ENCODE measurements around the gene ABLIM1.

The ABLIM1 gene

DNA sequence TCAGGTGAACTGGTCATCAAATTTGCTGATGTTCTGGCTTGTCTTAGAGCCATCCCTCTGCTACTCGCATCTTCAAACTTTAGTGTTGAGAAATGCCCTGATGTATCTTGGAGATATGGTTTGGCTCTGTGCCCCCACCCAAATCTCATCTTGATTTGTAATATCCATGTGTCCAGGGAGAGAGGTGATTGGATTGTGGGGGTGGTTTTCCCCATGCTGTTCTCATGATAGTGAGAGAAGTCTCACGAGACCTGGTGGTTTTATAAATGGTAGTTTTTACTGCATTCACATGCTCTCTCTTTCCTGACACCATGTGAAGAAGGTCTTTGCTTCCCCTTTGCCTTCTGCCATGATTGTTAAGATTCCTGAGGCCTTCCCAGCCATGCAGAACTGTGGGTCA is 179.8 kb downstream of the ABLIM1 start:
- H3K4me3 ChIP-seq (ENCODE audit: low read length): no peak overlapping the region
- DNase-seq (ENCODE audit: low read depth): no peak
- TF ChIP-seq, protein P1, sequence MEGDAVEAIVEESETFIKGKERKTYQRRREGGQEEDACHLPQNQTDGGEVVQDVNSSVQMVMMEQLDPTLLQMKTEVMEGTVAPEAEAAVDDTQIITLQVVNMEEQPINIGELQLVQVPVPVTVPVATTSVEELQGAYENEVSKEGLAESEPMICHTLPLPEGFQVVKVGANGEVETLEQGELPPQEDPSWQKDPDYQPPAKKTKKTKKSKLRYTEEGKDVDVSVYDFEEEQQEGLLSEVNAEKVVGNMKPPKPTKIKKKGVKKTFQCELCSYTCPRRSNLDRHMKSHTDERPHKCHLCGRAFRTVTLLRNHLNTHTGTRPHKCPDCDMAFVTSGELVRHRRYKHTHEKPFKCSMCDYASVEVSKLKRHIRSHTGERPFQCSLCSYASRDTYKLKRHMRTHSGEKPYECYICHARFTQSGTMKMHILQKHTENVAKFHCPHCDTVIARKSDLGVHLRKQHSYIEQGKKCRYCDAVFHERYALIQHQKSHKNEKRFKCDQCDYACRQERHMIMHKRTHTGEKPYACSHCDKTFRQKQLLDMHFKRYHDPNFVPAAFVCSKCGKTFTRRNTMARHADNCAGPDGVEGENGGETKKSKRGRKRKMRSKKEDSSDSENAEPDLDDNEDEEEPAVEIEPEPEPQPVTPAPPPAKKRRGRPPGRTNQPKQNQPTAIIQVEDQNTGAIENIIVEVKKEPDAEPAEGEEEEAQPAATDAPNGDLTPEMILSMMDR (conservative IDR thresholded peaks at IDR 0.05; ENCODE audit: low read depth, low read length): no peak

DNA sequence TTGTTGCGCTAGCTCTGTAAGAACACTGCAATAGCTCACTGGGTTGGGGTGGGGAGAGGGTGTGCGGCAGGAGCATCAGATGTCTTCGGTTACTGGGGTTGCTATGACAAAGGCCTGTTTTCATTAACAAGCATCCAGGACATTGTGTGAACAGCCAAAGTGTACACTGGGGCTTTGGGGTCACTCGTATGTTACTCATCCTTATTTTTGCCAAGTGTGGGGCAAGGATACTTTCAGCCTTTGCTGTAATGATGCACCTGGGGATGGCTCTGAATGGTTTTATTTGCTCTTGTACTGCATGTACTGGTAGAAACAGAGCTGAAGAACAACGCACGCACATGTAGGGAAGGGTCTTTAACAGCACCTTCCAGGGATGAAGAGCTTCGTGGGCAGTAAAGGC is 180.8 kb downstream of the ABLIM1 start:
- DNase-seq (ENCODE audit: low read depth): no peak
- no peak overlapping the region for H3K4me3 ChIP-seq (ENCODE audit: low read length)
- TF ChIP-seq, protein P1 (conservative IDR thresholded peaks at IDR 0.05; ENCODE audit: low read depth, low read length): no peak

DNA sequence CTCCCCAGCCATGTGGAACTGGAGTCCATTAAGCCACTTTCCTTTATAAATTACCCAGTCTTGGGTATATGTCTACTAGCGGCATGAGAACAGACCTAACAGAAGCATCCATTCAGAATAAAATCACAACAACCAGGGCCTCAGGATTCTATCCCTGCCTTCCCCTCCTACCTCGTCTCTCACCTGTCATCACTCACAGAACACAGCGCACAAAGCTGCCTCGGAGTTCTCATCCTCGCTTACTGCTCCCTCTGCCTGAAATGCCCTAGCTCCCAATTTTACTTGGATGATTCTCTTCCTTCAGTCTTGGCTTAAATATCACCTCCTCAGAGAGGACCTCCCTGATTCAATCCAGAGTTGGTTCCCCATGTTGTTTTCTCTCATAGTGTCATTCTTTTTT is 183.1 kb downstream of the ABLIM1 start:
- DNase-seq (ENCODE audit: low read depth): no peak
- no peak overlapping the region for H3K4me3 ChIP-seq (ENCODE audit: low read length)
- TF ChIP-seq, protein P1 (conservative IDR thresholded peaks at IDR 0.05; ENCODE audit: low read depth, low read length): no peak

DNA sequence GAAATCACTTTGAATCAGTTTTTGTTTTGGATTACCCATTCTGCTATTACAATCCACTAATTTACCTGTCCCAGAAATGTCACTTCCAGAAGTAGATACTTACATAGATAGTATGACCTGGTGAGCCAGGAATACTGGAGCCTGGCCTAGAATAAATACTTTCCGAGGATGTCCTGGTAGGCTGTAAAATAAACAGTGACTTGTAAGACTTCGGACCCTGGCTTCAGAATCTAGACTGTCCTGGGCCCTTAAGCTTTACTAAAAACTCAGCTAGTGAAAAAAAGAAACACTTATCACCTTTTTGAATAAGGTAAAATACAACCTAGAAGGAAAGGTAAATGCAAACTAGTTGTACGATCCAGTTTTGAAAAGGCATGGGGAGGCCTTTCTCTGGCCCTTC is 184.3 kb downstream of the ABLIM1 start:
- no peak for DNase-seq (ENCODE audit: low read depth)
- H3K4me3 ChIP-seq (ENCODE audit: low read length): no peak overlapping the region
- TF ChIP-seq, protein P1 (conservative IDR thresholded peaks at IDR 0.05; ENCODE audit: low read depth, low read length): no peak

DNA sequence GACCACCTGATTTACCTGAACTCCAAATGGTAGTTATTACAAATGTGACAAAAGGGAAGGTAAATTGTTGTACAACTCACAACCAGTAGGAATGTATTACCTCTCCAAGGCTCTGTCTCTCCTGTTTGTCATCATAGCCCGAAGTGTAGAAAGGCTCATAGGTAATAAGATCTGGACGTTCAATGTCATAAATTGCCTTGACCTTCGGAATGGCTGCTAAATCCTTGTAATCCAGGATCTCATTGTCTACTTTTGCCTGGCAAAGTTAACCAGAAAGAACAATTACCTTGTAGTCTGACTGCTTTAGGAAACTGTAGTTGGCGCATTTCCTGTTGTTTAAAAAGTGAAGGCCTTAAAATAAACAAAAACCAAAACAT is 185.2 kb downstream of the ABLIM1 start:
- no peak overlapping the region for H3K4me3 ChIP-seq (ENCODE audit: low read length)
- DNase-seq (ENCODE audit: low read depth): no peak
- TF ChIP-seq, protein P1 (conservative IDR thresholded peaks at IDR 0.05; ENCODE audit: low read depth, low read length): no peak

DNA sequence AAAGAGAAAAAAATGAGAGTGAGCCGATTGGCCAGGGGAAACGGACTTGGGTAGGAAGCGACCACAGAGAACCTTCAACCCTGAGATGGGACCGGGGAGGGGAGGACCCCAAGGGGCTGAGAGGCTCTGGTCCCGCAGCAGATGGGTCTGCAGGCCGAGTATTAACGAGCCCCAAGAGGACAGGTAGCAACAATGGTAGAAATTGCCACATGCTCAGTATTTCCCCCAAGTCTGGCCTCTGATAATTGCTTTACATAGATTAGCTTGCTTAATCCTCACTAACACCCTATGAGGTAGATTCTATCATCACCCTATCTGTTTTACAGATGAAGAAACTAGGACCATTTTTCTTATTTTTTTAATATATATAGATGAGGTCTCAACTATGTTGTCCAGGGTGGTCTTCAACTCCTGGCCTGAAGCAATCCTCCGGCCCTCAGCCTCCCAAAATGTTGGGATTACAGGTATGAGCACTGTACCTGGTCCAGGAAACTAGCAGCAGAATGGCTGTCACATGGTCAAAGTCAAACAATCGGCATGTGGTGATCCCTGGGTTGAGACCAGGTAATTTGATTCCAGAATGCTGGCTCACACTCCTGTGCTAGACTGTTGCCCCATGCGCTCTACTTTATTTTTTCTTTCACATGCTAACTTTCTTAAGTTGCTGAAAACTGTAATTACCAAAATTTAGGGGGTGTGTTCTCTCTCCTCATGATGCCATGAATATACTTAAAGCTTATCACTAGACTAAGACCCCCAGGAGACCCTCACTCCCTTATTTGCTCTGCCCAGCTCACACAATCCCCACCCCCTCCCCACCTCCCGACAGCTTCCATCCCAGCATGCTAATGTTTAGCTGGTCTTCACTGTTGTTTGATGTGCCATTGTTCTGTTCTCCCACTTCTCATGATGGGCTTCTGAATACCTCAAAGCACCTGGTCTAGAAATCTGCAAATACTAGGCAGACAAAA is 185.9 kb downstream of the ABLIM1 start:
- TF ChIP-seq, protein P1 (conservative IDR thresholded peaks at IDR 0.05; ENCODE audit: low read depth, low read length): no peak
- DNase-seq (ENCODE audit: low read depth): no peak
- H3K4me3 ChIP-seq (ENCODE audit: low read length): no peak overlapping the region
